Prostate gland (tissue), 2 donors: Measurements from ENCODE around the gene FAM216A. TPM values are rescaled to one million over a fixed set of nuclear protein-coding genes. Genes with fewer than 3 reads are reported as not detected.
A peak's percentile ranks its signal among the peaks of the same experiment; 100 is the strongest.
"Not testable (repeated sequence)": the region's sequence is repeated elsewhere in the genome, so short reads cannot be mapped to it uniquely, and the experiment has no call there.

Source experiments
- DNase-seq: peaks from one replicate; pipeline ENCODE4 v3.0.0-alpha.2; 2019; ENCODE audit warnings: low spot score
- H3K27ac ChIP-seq, 2 donors: fragments of 200-600 bp; sonication (generic); 2 replicates each; pipeline ENCODE4 v1.5.1; 2017 to 2019
- H3K27me3 ChIP-seq: fragments of 200-600 bp; sonication (generic); replicated peaks from 2 replicates; pipeline ENCODE4 v1.5.1; 2019; ENCODE audit not compliant: insufficient read depth
- H3K36me3 ChIP-seq, 2 donors: fragments of 200-600 bp; sonication (generic); 1 replicate in 1 of 2; 2 replicates in 1 of 2; pipeline versions ENCODE4 v1.5.1 to v1.8.1; 2017 to 2019
- H3K4me1 ChIP-seq: fragments of 200-600 bp; sonication (generic); replicated peaks from 2 replicates; pipeline ENCODE4 v1.5.1; 2019
- H3K4me3 ChIP-seq, 2 donors: fragments of 200-600 bp; sonication (generic); 2 replicates each; pipeline ENCODE4 v1.5.1; 2017 to 2019
- H3K9me3 ChIP-seq: fragments of 200-600 bp; sonication (generic); 2 replicates; pipeline ENCODE4 v1.5.1; 2017
- POLR2A ChIP-seq: fragments of 450-650 bp; IDR thresholded peaks from one replicate; pipeline ENCODE4 v1.6.1; 2016; ENCODE audit warnings: antibody characterized with exemption, mild to moderate bottlenecking
- POLR2AphosphoS5 ChIP-seq: sonication (generic); formaldehyde crosslinking; IDR thresholded peaks from one replicate; pipeline ENCODE4 v1.6.1; 2017; ENCODE audit warnings: antibody characterized with exemption
- WGBS: methylation state at CpG from one replicate; pipeline ENCODE4 v1.1.5; 2018; 5-methylcytosine and 5-hydroxymethylcytosine counted together
- intact Hi-C: fragments of 100-400 bp; cut with DNase I; formaldehyde crosslinking; loops from one replicate; pipeline ENCODE4 v1.14.2; 2022
- total RNA-seq, 2 donors: library from RNA; depleted of rRNA; stranded (reverse); fragments of >200 nt; gene quantifications; one replicate each; pipeline ENCODE4 v1.1.0, GENCODE V29; 2016
- TF ChIP-seq, protein P1 (sequence below), 4 experiments: fragments of 200-600 bp in 2 of 4; fragments of 450-650 bp in 2 of 4; sonication (generic) in 2 of 4; IDR thresholded peaks; 1 replicate in 3 of 4; 2 replicates in 1 of 4; pipeline ENCODE4 v1.5.1; 2016 to 2019; ENCODE audit warnings: antibody characterized with exemption in 4 of 4, mild to moderate bottlenecking in 2 of 4, moderate library complexity in 2 of 4

The FAM216A gene, protein sequence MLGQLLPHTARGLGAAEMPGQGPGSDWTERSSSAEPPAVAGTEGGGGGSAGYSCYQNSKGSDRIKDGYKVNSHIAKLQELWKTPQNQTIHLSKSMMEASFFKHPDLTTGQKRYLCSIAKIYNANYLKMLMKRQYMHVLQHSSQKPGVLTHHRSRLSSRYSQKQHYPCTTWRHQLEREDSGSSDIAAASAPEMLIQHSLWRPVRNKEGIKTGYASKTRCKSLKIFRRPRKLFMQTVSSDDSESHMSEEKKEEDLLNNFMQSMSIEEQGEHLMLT
- total RNA-seq, result 10 to 100 TPM in 1 of 2 donors, 1 to 10 TPM in 1; 3.6 to 11.5 TPM

DNA sequence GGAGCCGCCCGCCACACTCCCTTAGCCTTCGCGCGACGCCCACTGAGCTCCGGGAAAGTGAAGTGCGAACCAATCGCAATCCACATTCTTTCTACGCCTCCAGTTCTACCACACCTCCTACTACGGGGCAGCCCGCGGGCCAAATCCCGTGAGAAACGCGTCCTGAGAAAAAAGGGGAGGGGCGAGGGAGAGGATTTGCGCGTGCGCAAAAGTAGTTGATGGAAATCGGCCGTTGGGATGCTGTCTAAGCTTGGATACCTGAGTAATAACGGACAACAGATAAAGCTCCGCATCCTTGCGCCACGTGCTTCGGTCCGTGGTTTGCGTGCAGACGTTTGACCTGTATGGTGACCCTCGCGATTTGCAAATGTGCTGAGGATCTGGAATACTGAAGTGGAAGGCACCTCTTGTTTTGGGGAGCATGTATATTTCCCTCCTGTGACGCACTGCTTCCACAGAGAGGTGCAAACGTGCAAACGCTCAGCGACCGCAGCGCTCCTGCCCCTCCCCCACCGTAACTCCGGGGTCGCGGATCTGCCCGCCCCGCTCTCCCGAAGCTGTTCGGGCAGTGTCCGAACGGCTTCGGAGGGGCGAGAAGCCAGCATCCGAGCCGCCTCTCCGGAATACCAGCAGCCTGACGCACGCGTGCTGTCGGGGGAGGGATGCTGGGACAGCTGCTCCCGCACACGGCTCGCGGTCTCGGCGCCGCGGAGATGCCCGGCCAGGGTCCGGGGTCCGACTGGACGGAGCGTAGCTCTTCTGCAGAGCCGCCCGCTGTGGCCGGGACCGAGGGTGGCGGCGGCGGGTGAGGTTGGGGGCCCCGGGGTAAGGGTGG is at the start of gene FAM216A, which contains the start of gene GPN3:
FAM216A (plus strand) TSS at position 632 of the 835 bp plus-strand sequence; CDS start at position 663, 31 bp downstream.
GPN3 (minus strand) TSS at position 44 of the 835 bp plus-strand sequence. CDS start 54 bp downstream, outside the sequence.
- Histone ChIP-seq H3K4me3 (peak within 1 kb of the TSS; percentile 51 to 70), H3K36me3 (no peaks in the 10 kb centered on the region), H3K27ac (peak within 1 kb of the TSS; percentile 80 to 92), H3K27me3 (no peaks in the 10 kb centered on the region), H3K9me3 (no peaks in the 10 kb centered on the region), H3K4me1 (no peaks in the 10 kb centered on the region)
- intact Hi-C loops, result loop anchor here (5.0 to 10.0 kb wide), 3 partner anchors 34 to 226 kb away; partner anchors contain the start of genes RAD9B and VPS29
- TF ChIP-seq, protein P1, sequence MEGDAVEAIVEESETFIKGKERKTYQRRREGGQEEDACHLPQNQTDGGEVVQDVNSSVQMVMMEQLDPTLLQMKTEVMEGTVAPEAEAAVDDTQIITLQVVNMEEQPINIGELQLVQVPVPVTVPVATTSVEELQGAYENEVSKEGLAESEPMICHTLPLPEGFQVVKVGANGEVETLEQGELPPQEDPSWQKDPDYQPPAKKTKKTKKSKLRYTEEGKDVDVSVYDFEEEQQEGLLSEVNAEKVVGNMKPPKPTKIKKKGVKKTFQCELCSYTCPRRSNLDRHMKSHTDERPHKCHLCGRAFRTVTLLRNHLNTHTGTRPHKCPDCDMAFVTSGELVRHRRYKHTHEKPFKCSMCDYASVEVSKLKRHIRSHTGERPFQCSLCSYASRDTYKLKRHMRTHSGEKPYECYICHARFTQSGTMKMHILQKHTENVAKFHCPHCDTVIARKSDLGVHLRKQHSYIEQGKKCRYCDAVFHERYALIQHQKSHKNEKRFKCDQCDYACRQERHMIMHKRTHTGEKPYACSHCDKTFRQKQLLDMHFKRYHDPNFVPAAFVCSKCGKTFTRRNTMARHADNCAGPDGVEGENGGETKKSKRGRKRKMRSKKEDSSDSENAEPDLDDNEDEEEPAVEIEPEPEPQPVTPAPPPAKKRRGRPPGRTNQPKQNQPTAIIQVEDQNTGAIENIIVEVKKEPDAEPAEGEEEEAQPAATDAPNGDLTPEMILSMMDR (IDR thresholded peaks at IDR 0.05), result peak in 2 of 4 experiments; percentile 18 to 21
- TF ChIP-seq POLR2A (peak; percentile 86), POLR2AphosphoS5 (peak; percentile 100)
- under 1% methylated on average over 76 of the region's 78 CpGs for WGBS
- peak; percentile 98 for DNase-seq

DNA sequence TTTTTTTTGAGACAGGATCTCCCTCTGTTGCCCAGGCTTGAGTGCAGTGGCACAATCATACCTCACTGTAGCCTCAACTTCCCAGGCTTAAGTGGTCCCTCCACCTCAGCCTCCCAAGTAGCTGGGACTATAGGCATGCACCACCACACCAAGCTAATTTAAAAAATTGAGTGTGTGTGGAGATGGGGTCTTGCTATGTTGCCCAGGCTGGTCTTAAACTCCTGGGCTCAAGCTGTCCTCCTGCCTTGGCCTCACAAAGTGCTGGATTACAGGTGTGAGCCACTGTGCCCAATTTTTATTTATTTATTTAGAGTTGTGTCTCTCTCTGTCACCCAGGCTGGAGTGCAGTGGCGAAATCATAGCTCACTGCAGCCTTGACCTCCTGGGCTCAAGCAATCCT is 48.0 kb upstream of the FAM216A start:
- WGBS, result 94% methylated on average over 1 of the region's 1 CpG
- intact Hi-C loops, result loop anchor here (10.0 kb wide), 1 partner anchor 136 kb away; the partner anchor contains the start of gene ATP2A2
- H3K4me1 ChIP-seq, H3K27ac ChIP-seq, H3K27me3 ChIP-seq, H3K9me3 ChIP-seq, DNase-seq, H3K36me3 ChIP-seq, H3K4me3 ChIP-seq: not testable (repeated sequence)

DNA sequence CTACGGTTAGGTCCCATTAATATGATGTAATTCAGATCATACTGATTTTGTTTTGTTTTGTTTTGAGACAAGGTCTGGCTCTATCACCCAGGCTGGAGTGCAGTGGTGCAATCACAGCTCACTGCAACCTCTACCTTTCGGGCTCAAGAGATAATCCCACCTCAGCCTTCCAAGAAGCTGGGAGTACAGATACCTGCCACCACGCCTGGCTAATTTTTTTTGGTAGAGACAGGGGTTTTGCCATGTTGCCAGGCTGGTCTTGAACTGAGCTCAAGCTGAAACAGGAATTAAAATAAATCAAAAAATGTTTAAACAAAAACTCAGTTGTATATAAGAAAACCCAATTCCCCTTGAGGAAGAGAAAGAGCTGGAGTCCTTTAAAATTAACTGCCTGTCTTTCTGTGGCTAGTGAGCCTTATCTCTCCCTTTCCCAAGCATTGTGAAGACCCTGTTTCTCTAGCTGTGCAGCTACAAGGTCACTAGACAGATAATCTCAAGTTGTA is 47.4 kb upstream of the FAM216A start:
- 59% methylated on average over 3 of the region's 3 CpGs for WGBS
- no peak overlapping the region for H3K27ac ChIP-seq
- intact Hi-C loops, result loop anchor here (10.0 kb wide), 1 partner anchor 136 kb away; the partner anchor contains the start of gene ATP2A2

DNA sequence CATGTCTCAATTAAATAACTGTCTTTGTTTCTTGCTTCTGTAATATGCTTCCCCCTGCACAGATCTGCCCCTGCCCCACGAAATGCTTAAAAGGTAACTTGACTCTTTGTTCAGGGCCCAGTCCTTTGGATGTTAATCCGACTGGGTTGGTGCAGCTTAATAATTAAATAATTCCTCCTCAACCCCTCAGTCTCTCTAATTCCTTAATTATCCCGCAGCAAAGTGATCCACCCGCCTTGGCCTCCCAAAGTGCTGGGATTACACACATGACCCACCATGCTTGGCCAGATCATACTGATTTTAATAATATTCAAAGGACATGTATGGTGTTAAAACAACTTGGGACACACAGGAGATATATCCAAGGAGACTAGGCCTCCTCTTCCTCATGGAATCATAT is 46.9 kb upstream of the FAM216A start:
- no peaks in the 10 kb centered on the region for H3K4me1 ChIP-seq
- no peaks in the 10 kb centered on the region for H3K36me3 ChIP-seq
- no peaks in the 10 kb centered on the region for H3K9me3 ChIP-seq
- 70% methylated on average over 4 of the region's 4 CpGs for WGBS
- intact Hi-C loops, result loop anchor here (10.0 kb wide), 1 partner anchor 137 kb away; the partner anchor contains the start of gene ATP2A2
- no peak for TF ChIP-seq POLR2A
- TF ChIP-seq, protein P1 (IDR thresholded peaks at IDR 0.05), result no peak
- no peak for TF ChIP-seq POLR2AphosphoS5
- DNase-seq, result no peak
- H3K27me3 ChIP-seq, result no peaks in the 10 kb centered on the region
- H3K27ac ChIP-seq, result no peak overlapping the region
- no peak overlapping the region for H3K4me3 ChIP-seq

More for the DNA sequence above, 47.4 kb upstream of the FAM216A start:
- H3K36me3 ChIP-seq, result no peaks in the 10 kb centered on the region
- H3K27me3 ChIP-seq, result no peaks in the 10 kb centered on the region
- H3K4me1 ChIP-seq, result no peaks in the 10 kb centered on the region
- DNase-seq, result no peak
- H3K4me3 ChIP-seq, result no peak overlapping the region
- H3K9me3 ChIP-seq, result no peaks in the 10 kb centered on the region
- no peak for TF ChIP-seq POLR2AphosphoS5
- no peak for TF ChIP-seq POLR2A
- TF ChIP-seq, protein P1 (IDR thresholded peaks at IDR 0.05), result no peak

DNA sequence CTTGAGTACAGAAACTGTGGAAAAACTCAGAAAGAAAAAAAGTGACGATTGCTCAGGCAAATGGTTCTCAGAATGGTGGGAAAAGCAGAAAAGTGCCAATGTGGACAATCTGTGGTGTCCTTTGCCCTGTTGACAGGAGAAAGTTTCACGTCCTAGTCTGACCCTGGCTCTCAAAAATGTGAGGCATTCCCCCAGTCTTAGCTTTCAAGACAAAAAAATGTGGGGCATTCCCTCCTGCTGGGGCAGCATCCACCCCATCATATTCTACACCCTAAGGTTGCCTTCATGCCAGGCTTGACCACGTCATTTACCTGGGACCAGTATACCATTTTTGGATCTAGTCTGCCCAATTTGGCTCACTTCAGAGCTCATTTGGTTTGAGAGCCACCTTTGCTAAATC is 44.4 kb upstream of the FAM216A start:
- no peak overlapping the region for H3K27ac ChIP-seq
- intact Hi-C loops, result loop anchor here (10.0 kb wide), 1 partner anchor 139 kb away; the partner anchor contains the start of gene ATP2A2
- H3K4me3 ChIP-seq, result no peak overlapping the region
- no peaks in the 10 kb centered on the region for H3K9me3 ChIP-seq
- no peaks in the 10 kb centered on the region for H3K27me3 ChIP-seq
- H3K4me1 ChIP-seq, result no peaks in the 10 kb centered on the region
- no peaks in the 10 kb centered on the region for H3K36me3 ChIP-seq
- TF ChIP-seq POLR2A (no peak), POLR2AphosphoS5 (no peak)
- TF ChIP-seq, protein P1 (IDR thresholded peaks at IDR 0.05), result no peak
- DNase-seq, result no peak
- 78% methylated on average over 3 of the region's 3 CpGs for WGBS
